B cell (primary cell): ENCODE measurements around the gene TLNRD1. TPM values are rescaled to one million over a fixed set of nuclear protein-coding genes. Genes with fewer than 3 reads are reported as not detected.

Experiments used
- ATAC-seq: fragments of 200-7000 bp; cut with Tn5 transposase; one replicate; pipeline ENCODE4 v1.10.0; 2021; ENCODE audit warnings: low read depth, mild to moderate bottlenecking, moderate number of reproducible peaks, moderate library complexity
- CTCF ChIA-PET: fragments of 350-600 bp; sonication (Branson Sonifier 250); formaldehyde crosslinking; loops from one replicate; lab custom pipeline; 2021; ENCODE audit warnings: antibody characterized with exemption, inconsistent platforms; lab: Charles Lee
- POLR2A ChIA-PET: fragments of 350-600 bp; sonication (Branson Sonifier 250); formaldehyde crosslinking; loops from one replicate; lab custom pipeline; 2021; ENCODE audit warnings: antibody characterized with exemption; lab: Charles Lee
- DNase-seq: peaks from one replicate; pipeline ENCODE4 v3.0.0; 2013
- H2AFZ ChIP-seq: 2 replicates; pipeline ENCODE4 v1.6.1; 2012; ENCODE audit warnings: mild to moderate bottlenecking, low read depth, low read length; ENCODE audit not compliant: insufficient read depth, poor library complexity, severe bottlenecking
- H3K27ac ChIP-seq, 2 donors: 1 replicate in 1 of 2; 2 replicates in 1 of 2; pipeline ENCODE4 v1.5.1; 2012 to 2013; ENCODE audit warnings: low read length in 2 of 2, mild to moderate bottlenecking in 2 of 2, moderate library complexity in 1 of 2
- H3K27me3 ChIP-seq, 4 experiments: fragments of 200-600 bp in 1 of 4; sonication (generic) in 1 of 4; replicated peaks in 1 of 4; 1 replicate in 2 of 4; 2 replicates in 2 of 4; pipeline versions ENCODE4 v1.6.1 to v1.7.0; 2013 to 2016; ENCODE audit warnings: low read length in 3 of 4, mild to moderate bottlenecking in 2 of 4, mixed read lengths in 1 of 4, moderate library complexity in 1 of 4; ENCODE audit not compliant: insufficient read depth in 4 of 4, control insufficient read depth in 3 of 4; ENCODE audit errors: control extremely low read depth in 1 of 4
- H3K36me3 ChIP-seq, 2 experiments: replicated peaks in 1 of 2; 1 replicate in 1 of 2; 2 replicates in 1 of 2; pipeline versions ENCODE4 v1.6.1 to v1.7.1; 2013; ENCODE audit warnings: low read length in 1 of 2; ENCODE audit not compliant: insufficient read depth in 2 of 2, control insufficient read depth in 1 of 2; ENCODE audit errors: control extremely low read depth in 1 of 2, extremely low read depth in 1 of 2
- H3K4me1 ChIP-seq, 2 donors: fragments of 200-600 bp in 1 of 2; sonication (generic) in 1 of 2; 1 replicate in 1 of 2; 2 replicates in 1 of 2; pipeline versions ENCODE4 v1.5.1 to v1.6.1; 2013 to 2017; ENCODE audit warnings: low read length in 2 of 2; ENCODE audit not compliant: control insufficient read depth in 2 of 2, insufficient read depth in 2 of 2
- H3K4me2 ChIP-seq: replicated peaks from 2 replicates; pipeline ENCODE3; 2012; ENCODE audit warnings: mild to moderate bottlenecking, low read depth, low read length; ENCODE audit not compliant: poor library complexity, severe bottlenecking
- H3K4me3 ChIP-seq, 5 experiments: fragments of 200-600 bp in 1 of 5; sonication (generic) in 1 of 5; 1 replicate in 3 of 5; 2 replicates in 2 of 5; pipeline versions ENCODE4 v1.5.1 to v1.7.0; 2011 to 2016; ENCODE audit warnings: low read length in 4 of 5, mild to moderate bottlenecking in 4 of 5, low read depth in 2 of 5, control low read depth in 1 of 5, moderate library complexity in 1 of 5; ENCODE audit not compliant: insufficient read depth in 1 of 5; ENCODE audit errors: control extremely low read depth in 1 of 5, extremely low read depth in 1 of 5
- H3K79me2 ChIP-seq: fragments of 200-600 bp; sonication (generic); one replicate; pipeline ENCODE4 v1.6.0; 2016; ENCODE audit warnings: low read length; ENCODE audit not compliant: control insufficient read depth, insufficient read depth
- H3K9ac ChIP-seq: fragments of 200-600 bp; sonication (generic); 2 replicates; pipeline ENCODE4 v1.6.1; 2017; ENCODE audit warnings: mild to moderate bottlenecking, low read length, moderate library complexity
- H3K9me3 ChIP-seq, 3 donors: one replicate each; pipeline versions ENCODE4 v1.6.1 to v1.7.1; 2013; ENCODE audit warnings: low read length in 2 of 3; ENCODE audit not compliant: control insufficient read depth in 2 of 3, insufficient read depth in 1 of 3; ENCODE audit errors: control extremely low read depth in 1 of 3
- H4K20me1 ChIP-seq: 2 replicates; pipeline ENCODE4 v1.6.0; 2012; ENCODE audit warnings: mild to moderate bottlenecking, low read length; ENCODE audit not compliant: insufficient read depth, control insufficient read depth, poor library complexity, severe bottlenecking
- H3K27ac Mint-ChIP-seq: one replicate; pipeline ENCODE4 v1.8.0; 2021; ENCODE audit warnings: mixed read lengths
- H3K27me3 Mint-ChIP-seq: one replicate; pipeline ENCODE4 v1.8.0; 2021; ENCODE audit warnings: mixed read lengths
- H3K4me1 Mint-ChIP-seq: one replicate; pipeline ENCODE4 v1.8.0; 2021; ENCODE audit warnings: mixed read lengths
- H3K4me3 Mint-ChIP-seq: one replicate; pipeline ENCODE4 v1.8.0; 2021; ENCODE audit warnings: mixed read lengths
- H3K9me3 Mint-ChIP-seq: one replicate; pipeline ENCODE4 v1.8.0; 2022; ENCODE audit warnings: mixed read lengths; ENCODE audit not compliant: insufficient read depth
- CTCF ChIP-seq: fragments of 200-600 bp; IDR thresholded peaks from one replicate; pipeline ENCODE4 v1.8.0; 2022; ENCODE audit warnings: antibody characterized with exemption, mild to moderate bottlenecking
- EZH2 ChIP-seq: IDR thresholded peaks from 2 replicates; pipeline ENCODE4 v1.6.1; 2012; ENCODE audit warnings: borderline replicate concordance, low read depth, mild to moderate bottlenecking, moderate library complexity, low read length; ENCODE audit not compliant: insufficient read depth, poor library complexity, severe bottlenecking
- WGBS: methylation state at CpG from one replicate; pipeline ENCODE4 v1.1.5; 2013; ENCODE audit warnings: missing lambda C conversion rate; ENCODE audit not compliant: insufficient coverage; 5-methylcytosine and 5-hydroxymethylcytosine counted together
- intact Hi-C: fragments of 100-400 bp; cut with micrococcal nuclease; formaldehyde crosslinking; loops from one replicate; pipeline ENCODE4 v1.10.0; 2022
- polyA plus RNA-seq: library from polyadenylated mRNA; depleted of rRNA; stranded (reverse); fragments of >200 nt; gene quantifications from 2 replicates; pipeline ENCODE4 v1.2.3, GENCODE V29; 2012
- total RNA-seq, 2 donors: library from RNA; stranded (reverse); fragments of 120-200 nt in 1 of 2; gene quantifications; 1 replicate in 1 of 2; 2 replicates in 1 of 2; pipeline versions ENCODE4 v1.2.3 to v1.2.4, GENCODE V29; 2013 to 2022

TLNRD1 gene
- total and polyA plus RNA-seq, 2 donors (not counting 1 experiment from before 2014, with no cell fraction given) = 11.4 to 26.7 TPM

GRCh38 chr15:81013396-81013929, 12.7 kb downstream of the TLNRD1 start:
- Mint-ChIP-seq H3K9me3 (no peaks in the 10 kb centered on the region), H3K27ac (no peak overlapping the region), H3K4me3 (no peak overlapping the region), H3K4me1 (peaks cover 12% of the 10 kb centered on the region), H3K27me3 (no peaks in the 10 kb centered on the region)
- no peaks in the 10 kb centered on the region for H3K9me3 ChIP-seq
- intact Hi-C loops = no loop called here
- no peak for DNase-seq
- H3K4me2 ChIP-seq = no peak overlapping the region
- H3K27me3 ChIP-seq = no peaks in the 10 kb centered on the region
- H2AFZ ChIP-seq = no peak overlapping the region
- ChIA-PET POLR2A (no interaction called here), CTCF (no interaction called here)
- no peak for ATAC-seq
- H3K36me3 ChIP-seq = peaks cover 0 to 1% of the 10 kb centered on the region in 2 experiments
- peaks cover 96% of the 10 kb centered on the region for H3K79me2 ChIP-seq
- TF ChIP-seq CTCF (no peak), EZH2 (no peak)
- WGBS = 93% methylated on average over 3 of the region's 4 CpGs
- peaks cover 24% of the 10 kb centered on the region for H4K20me1 ChIP-seq
- no peak overlapping the region for H3K9ac ChIP-seq
- H3K27ac ChIP-seq = no peak overlapping the region
- no peak overlapping the region for H3K4me3 ChIP-seq
- no peaks in the 10 kb centered on the region for H3K4me1 ChIP-seq

- no peak overlapping the region for H3K9ac ChIP-seq
- Mint-ChIP-seq H3K9me3 (no peaks in the 10 kb centered on the region), H3K27ac (no peak overlapping the region), H3K4me1 (peaks cover 8% of the 10 kb centered on the region), H3K4me3 (no peak overlapping the region), H3K27me3 (no peaks in the 10 kb centered on the region)
- DNase-seq (no peak), ATAC-seq (no peak)
- 89% methylated on average over 5 of the region's 9 CpGs for WGBS
- H3K27ac ChIP-seq = no peak overlapping the region
- TF ChIP-seq EZH2 = no peak
- no peak for TF ChIP-seq CTCF
- H3K4me2 ChIP-seq = no peak overlapping the region
- intact Hi-C loops = no loop called here
- H3K79me2 ChIP-seq = peaks cover 89% of the 10 kb centered on the region
- H3K27me3 ChIP-seq = no peaks in the 10 kb centered on the region
- no peaks in the 10 kb centered on the region for H3K4me1 ChIP-seq
- H3K36me3 ChIP-seq = no peaks in the 10 kb centered on the region
- H2AFZ ChIP-seq = no peak overlapping the region
- ChIA-PET POLR2A (no interaction called here), CTCF (no interaction called here)
- H3K9me3 ChIP-seq = no peaks in the 10 kb centered on the region
- no peak overlapping the region for H3K4me3 ChIP-seq
- peaks cover 18% of the 10 kb centered on the region for H4K20me1 ChIP-seq
These were observed 13.8 kb downstream of the TLNRD1 start for GRCh38 chr15:81014446-81015093.
